Measurements from ENCODE around the gene TMEM183A.
"Not testable (repeated sequence)": the region's sequence is repeated elsewhere in the genome, so short reads cannot be mapped to it uniquely, and the experiment has no call there.

The TMEM183A gene

GRCh38 chr1:203017692-203018091 is 10.5 kb downstream of the TMEM183A start:
- H3K27ac ChIP-seq (ENCODE audit: low read length): no peak overlapping the region
- 0 out of 2 replicates have a peak, but pooled peaks cover 2% of the 10 kb centered on the region for H4K20me1 ChIP-seq (ENCODE audit: insufficient read depth, low read length)

GRCh38 chr1:203022855-203023254 is 15.7 kb downstream of the TMEM183A start:
- not testable (repeated sequence) for H3K79me2 ChIP-seq (ENCODE audit: low read length); H3F3A ChIP-seq (ENCODE audit: insufficient read depth, low read length); DNase-seq; H3K9me3 ChIP-seq (replicated peaks; ENCODE audit: insufficient read depth, low read length); H3K4me2 ChIP-seq (ENCODE audit: low read depth, low read length); H3K9ac ChIP-seq (ENCODE audit: low read length); H3K4me3 ChIP-seq (ENCODE audit: low read length); H2AFZ ChIP-seq (ENCODE audit: low read length); H3K4me1 ChIP-seq (ENCODE audit: low read length); H3K9me2 ChIP-seq (replicated peaks; ENCODE audit: insufficient read depth, low read length); H3K27me3 ChIP-seq (replicated peaks; ENCODE audit: insufficient read depth, low read length); H3K36me3 ChIP-seq (replicated peaks; ENCODE audit: insufficient read depth, low read length); H3K27ac ChIP-seq (ENCODE audit: low read length); H4K20me1 ChIP-seq (ENCODE audit: insufficient read depth, low read length)

More at GRCh38 chr1:203017692-203018091, 10.5 kb downstream of the TMEM183A start:
- no peak for TF ChIP-seq CTCF (IDR thresholded peaks at IDR 0.05; ENCODE audit: low read length)
- no peak for TF ChIP-seq EZH2phosphoT487 (IDR thresholded peaks at IDR 0.05; ENCODE audit: low read length)
- no peak for TF ChIP-seq EZH2 (optimal IDR thresholded peaks at IDR 0.05; ENCODE audit: low read depth, low read length)
- H3K9me3 ChIP-seq (replicated peaks; ENCODE audit: insufficient read depth, low read length): no peaks in the 10 kb centered on the region
- H3K9me2 ChIP-seq (replicated peaks; ENCODE audit: insufficient read depth, low read length): no peaks in the 10 kb centered on the region
- H3K4me3 ChIP-seq (ENCODE audit: low read length): no peak overlapping the region
- H3K9ac ChIP-seq (ENCODE audit: low read length): no peak overlapping the region
- H3K36me3 ChIP-seq (replicated peaks; ENCODE audit: insufficient read depth, low read length): peaks cover 16% of the 10 kb centered on the region
- DNase-seq: no peak
- H3F3A ChIP-seq (ENCODE audit: insufficient read depth, low read length): no peaks in the 10 kb centered on the region
- no peak overlapping the region for H2AFZ ChIP-seq (ENCODE audit: low read length)
- H3K4me2 ChIP-seq (ENCODE audit: low read depth, low read length): no peak overlapping the region
- H3K79me2 ChIP-seq (ENCODE audit: low read length): peaks cover 35% of the 10 kb centered on the region
- no peaks in the 10 kb centered on the region for H3K4me1 ChIP-seq (ENCODE audit: low read length)
- H3K27me3 ChIP-seq (replicated peaks; ENCODE audit: insufficient read depth, low read length): no peaks in the 10 kb centered on the region

- TF ChIP-seq EZH2phosphoT487 (IDR thresholded peaks at IDR 0.05; ENCODE audit: low read length): no peak
- no peak for TF ChIP-seq EZH2 (optimal IDR thresholded peaks at IDR 0.05; ENCODE audit: low read depth, low read length)
- no peak for TF ChIP-seq CTCF (IDR thresholded peaks at IDR 0.05; ENCODE audit: low read length)
- H3K27ac ChIP-seq (ENCODE audit: low read length): no peak overlapping the region
- peak overlapping the region; percentile 80 for H3K4me2 ChIP-seq (ENCODE audit: low read depth, low read length)
- H3K9me2 ChIP-seq (replicated peaks; ENCODE audit: insufficient read depth, low read length): no peaks in the 10 kb centered on the region
- H3F3A ChIP-seq (ENCODE audit: insufficient read depth, low read length): peaks cover 9% of the 10 kb centered on the region
- H3K4me3 ChIP-seq (ENCODE audit: low read length): no peak overlapping the region
- DNase-seq: no peak
- H3K36me3 ChIP-seq (replicated peaks; ENCODE audit: insufficient read depth, low read length): 0 out of 2 replicates have a peak, but pooled peaks cover 4% of the 10 kb centered on the region
- H3K4me1 ChIP-seq (ENCODE audit: low read length): peaks cover 8% of the 10 kb centered on the region
- H3K9ac ChIP-seq (ENCODE audit: low read length): no peak overlapping the region
- 0 out of 2 replicates have a peak, but pooled peaks cover 4% of the 10 kb centered on the region for H3K27me3 ChIP-seq (replicated peaks; ENCODE audit: insufficient read depth, low read length)
- H3K9me3 ChIP-seq (replicated peaks; ENCODE audit: insufficient read depth, low read length): no peaks in the 10 kb centered on the region
- H2AFZ ChIP-seq (ENCODE audit: low read length): peak overlapping the region; percentile 97
- no peaks in the 10 kb centered on the region for H3K79me2 ChIP-seq (ENCODE audit: low read length)
- no peaks in the 10 kb centered on the region for H4K20me1 ChIP-seq (ENCODE audit: insufficient read depth, low read length)
Observed at GRCh38 chr1:203025686-203026030, 18.5 kb downstream of the TMEM183A start.

- Histone ChIP-seq H3K9ac (ENCODE audit: low read length) (peak within 1 kb of the TSS; percentile 62; the same call in 1 of the 2 replicates), H3K27me3 (replicated peaks; ENCODE audit: insufficient read depth, low read length) (0 out of 2 replicates have a peak, but pooled peaks cover 4% of the 10 kb centered on the region), H3K36me3 (replicated peaks; ENCODE audit: insufficient read depth, low read length) (0 out of 2 replicates have a peak, but pooled peaks cover 1% of the 10 kb centered on the region), H2AFZ (ENCODE audit: low read length) (peak within 1 kb of the TSS; percentile 97), H3K4me1 (ENCODE audit: low read length) (peaks cover 8% of the 10 kb centered on the region), H3K79me2 (ENCODE audit: low read length) (no peaks in the 10 kb centered on the region), H3K9me3 (replicated peaks; ENCODE audit: insufficient read depth, low read length) (no peaks in the 10 kb centered on the region), H3K4me2 (ENCODE audit: low read depth, low read length) (peak within 1 kb of the TSS; percentile 99), H3K4me3 (ENCODE audit: low read length) (peak within 1 kb of the TSS; percentile 86), H3K9me2 (replicated peaks; ENCODE audit: insufficient read depth, low read length) (no peaks in the 10 kb centered on the region), H3K27ac (ENCODE audit: low read length) (no peak within 1 kb of the TSS), H4K20me1 (ENCODE audit: insufficient read depth, low read length) (no peaks in the 10 kb centered on the region), H3F3A (ENCODE audit: insufficient read depth, low read length) (peaks cover 9% of the 10 kb centered on the region)
- TF ChIP-seq EZH2phosphoT487 (IDR thresholded peaks at IDR 0.05; ENCODE audit: low read length) (no peak), EZH2 (optimal IDR thresholded peaks at IDR 0.05; ENCODE audit: low read depth, low read length) (no peak), CTCF (IDR thresholded peaks at IDR 0.05; ENCODE audit: low read length) (no peak)
- DNase-seq: peak; percentile 94
Observed at GRCh38 chr1:203026031-203026665, 19.0 kb downstream of the TMEM183A start, which contains the start of gene PPFIA4. Gene PPFIA4 (plus strand): TSS chr1:203026491. CDS start chr1:203039009, 12,518 bp downstream.

Measured in MM.1S (cell line).